HFFc6 (cell line): ENCODE results near the gene APP. TPM values are rescaled to one million over a fixed set of nuclear protein-coding genes. Genes with fewer than 3 reads are reported as not detected.

Source experiments
- DNase-seq: peaks from one replicate; pipeline ENCODE4 v3.0.0-alpha.2; 2018
- H3K27ac Mint-ChIP-seq: 2 replicates; pipeline ENCODE4 v1.8.0; 2020; ENCODE audit warnings: mild to moderate bottlenecking, mixed read lengths
- H3K27me3 Mint-ChIP-seq: 2 replicates; pipeline ENCODE4 v1.8.0; 2021; ENCODE audit warnings: mild to moderate bottlenecking, moderate library complexity, mixed read lengths; ENCODE audit not compliant: insufficient read depth
- H3K36me3 Mint-ChIP-seq: 2 replicates; pipeline ENCODE4 v1.8.0; 2021; ENCODE audit warnings: low read depth, mixed read lengths
- H3K4me1 Mint-ChIP-seq: 2 replicates; pipeline ENCODE4 v1.8.0; 2020; ENCODE audit warnings: low read depth, mixed read lengths
- H3K4me3 Mint-ChIP-seq: 2 replicates; pipeline ENCODE4 v1.8.0; 2020; ENCODE audit warnings: mild to moderate bottlenecking, moderate library complexity, mixed read lengths
- H3K9me3 Mint-ChIP-seq: 2 replicates; pipeline ENCODE4 v1.8.0; 2020; ENCODE audit warnings: mild to moderate bottlenecking, mixed read lengths
- CTCF ChIP-seq: fragments of 200-600 bp; sonication (generic); IDR thresholded peaks from 2 replicates; pipeline ENCODE4 v1.5.0; 2021; ENCODE audit warnings: antibody characterized with exemption, mild to moderate bottlenecking
- total RNA-seq, 6 experiments: library from RNA; stranded (reverse); fragmentation: NEBNext Ultra II Directional; extraction: Animal tissue kit (Norgen Biotek cat#: 25700); gene quantifications; 2 replicates in 1 of 6; 3 replicates in 5 of 6; pipeline ENCODE4 v1.2.3, GENCODE V29; 2021

APP gene
- total RNA-seq, 6 experiments from 2014 or later: 396 to 438 (median 425) TPM

- Mint-ChIP-seq H3K36me3 (peaks cover 16% of the 10 kb centered on the region), H3K27ac (peak overlapping the region; percentile 37), H3K9me3 (no peaks in the 10 kb centered on the region), H3K4me3 (no peak overlapping the region), H3K4me1 (peaks cover 65% of the 10 kb centered on the region), H3K27me3 (peaks cover 3% of the 10 kb centered on the region; the same call in 1 of the 2 replicates)
- no peak for DNase-seq
- TF ChIP-seq CTCF: no peak
These were observed 233.8 kb downstream of the APP start for GRCh38 chr21:25936776-25937175.

- peaks cover 3% of the 10 kb centered on the region; the same call in 1 of the 2 replicates for H3K27me3 Mint-ChIP-seq
- no peaks in the 10 kb centered on the region for H3K9me3 Mint-ChIP-seq
- peak overlapping the region; percentile 87 for H3K27ac Mint-ChIP-seq
- TF ChIP-seq CTCF: no peak
- DNase-seq: peak; percentile 92
- peak overlapping the region; percentile 38 for H3K4me3 Mint-ChIP-seq
- peaks cover 84% of the 10 kb centered on the region for H3K4me1 Mint-ChIP-seq
- peaks cover 28% of the 10 kb centered on the region for H3K36me3 Mint-ChIP-seq
These were observed 235.8 kb downstream of the APP start for GRCh38 chr21:25934771-25935224.

GRCh38 chr21:25934130-25934529, 236.4 kb downstream of the APP start:
- H3K27me3 Mint-ChIP-seq: peaks cover 3% of the 10 kb centered on the region; the same call in 1 of the 2 replicates
- peak overlapping the region; percentile 87 for H3K27ac Mint-ChIP-seq
- peaks cover 28% of the 10 kb centered on the region for H3K36me3 Mint-ChIP-seq
- DNase-seq: no peak
- H3K4me1 Mint-ChIP-seq: peaks cover 91% of the 10 kb centered on the region
- no peaks in the 10 kb centered on the region for H3K9me3 Mint-ChIP-seq
- TF ChIP-seq CTCF: no peak
- H3K4me3 Mint-ChIP-seq: peak overlapping the region; percentile 38; the same call in 1 of the 2 replicates

- Mint-ChIP-seq H3K27me3 (peaks cover 3% of the 10 kb centered on the region; the same call in 1 of the 2 replicates), H3K4me3 (no peak overlapping the region), H3K27ac (peak overlapping the region; percentile 35; the same call in 1 of the 2 replicates), H3K9me3 (no peaks in the 10 kb centered on the region), H3K4me1 (peaks cover 80% of the 10 kb centered on the region), H3K36me3 (peaks cover 36% of the 10 kb centered on the region)
- no peak for TF ChIP-seq CTCF
- DNase-seq: no peak
These were observed 238.8 kb downstream of the APP start for GRCh38 chr21:25931765-25932164.

- H3K4me3 Mint-ChIP-seq: no peak overlapping the region; the same call in 1 of the 2 replicates
- H3K36me3 Mint-ChIP-seq: peaks cover 40% of the 10 kb centered on the region
- H3K27me3 Mint-ChIP-seq: peaks cover 3% of the 10 kb centered on the region
- no peak for TF ChIP-seq CTCF
- peak; percentile 11 for DNase-seq
- peak overlapping the region; percentile 70 for H3K27ac Mint-ChIP-seq
- peaks cover 71% of the 10 kb centered on the region for H3K4me1 Mint-ChIP-seq
- H3K9me3 Mint-ChIP-seq: 0 out of 2 replicates have a peak, but pooled peaks cover 1% of the 10 kb centered on the region
These were observed 240.6 kb downstream of the APP start for GRCh38 chr21:25929856-25930520.
